ENCODE measurements around the gene PLA2G4A.
A peak's percentile ranks its signal among the peaks of the same experiment; 100 is the strongest.
"Not testable (repeated sequence)": the region's sequence is repeated elsewhere in the genome, so short reads cannot be mapped to it uniquely, and the experiment has no call there.

PLA2G4A gene

GRCh38 chr1:186875896-186876835 is 47.4 kb downstream of the PLA2G4A start:
- no peak for DNase-seq (ENCODE audit: low spot score)

GRCh38 chr1:186878356-186878755 is 49.6 kb downstream of the PLA2G4A start:
- DNase-seq (ENCODE audit: low spot score) = no peak

GRCh38 chr1:186880982-186881381 is 52.2 kb downstream of the PLA2G4A start:
- no peak for DNase-seq (ENCODE audit: low spot score)

- no peak for DNase-seq (ENCODE audit: low spot score)
Measured at GRCh38 chr1:186882372-186883134, 53.8 kb downstream of the PLA2G4A start.

DNA sequence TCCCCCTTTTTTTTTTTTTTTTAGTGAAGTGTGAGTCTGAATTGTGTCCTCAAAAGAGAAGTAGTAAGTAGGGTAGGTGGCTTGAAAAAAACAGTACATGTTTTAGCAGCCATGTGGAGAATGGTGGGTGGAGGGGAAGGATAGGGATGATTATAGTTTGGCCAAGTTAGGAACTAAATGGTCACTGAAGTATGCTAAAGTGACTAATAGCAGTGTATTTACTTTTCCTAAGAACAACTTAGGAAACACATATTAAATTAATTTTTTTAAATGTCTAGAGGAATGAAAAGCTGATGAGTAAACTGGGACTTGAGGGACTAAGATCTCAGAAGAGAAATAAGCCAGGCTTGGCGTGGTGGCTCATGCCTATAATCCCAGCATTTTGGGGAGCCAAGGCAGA is 55.5 kb downstream of the PLA2G4A start:
- no peak for DNase-seq (ENCODE audit: low spot score)

DNA sequence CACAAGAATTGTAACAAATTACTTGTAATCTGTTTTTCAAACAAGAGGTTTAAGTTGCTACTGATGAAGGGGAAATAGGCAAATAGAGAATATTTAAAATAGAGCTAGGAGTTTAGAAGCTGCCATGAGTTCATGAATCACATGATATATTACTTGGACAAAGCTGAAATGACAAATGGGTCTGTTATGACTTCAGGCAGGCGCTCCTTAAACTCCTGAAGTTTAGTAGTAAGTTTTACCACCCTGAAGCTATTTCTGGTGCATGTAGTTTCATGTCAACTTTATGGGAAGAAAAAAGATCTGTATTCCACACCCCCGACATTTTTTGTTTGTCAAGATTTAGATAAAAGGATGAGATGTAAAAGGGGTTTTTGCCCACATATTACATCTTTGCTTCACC is 58.5 kb downstream of the PLA2G4A start:
- DNase-seq (ENCODE audit: low spot score) = no peak

DNA sequence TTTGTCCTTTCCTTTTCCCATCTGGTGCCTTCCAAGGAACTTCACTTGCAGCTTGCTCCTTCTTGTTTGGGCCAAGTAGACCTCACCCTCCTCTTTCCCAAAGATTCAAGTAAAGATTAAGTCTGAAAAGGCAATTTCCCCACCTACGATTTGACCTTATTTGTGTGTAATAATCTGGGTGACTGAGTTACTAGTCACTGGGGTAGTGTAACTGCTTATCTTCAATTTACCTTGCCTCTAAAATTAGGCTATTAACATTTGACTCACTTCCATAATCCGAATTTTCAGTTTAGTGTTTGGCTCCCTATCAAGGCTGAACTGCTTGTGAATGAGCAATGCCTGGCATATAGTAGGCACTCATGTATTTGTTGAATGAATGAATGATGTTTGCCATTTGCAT is 59.6 kb downstream of the PLA2G4A start:
- no peak for DNase-seq (ENCODE audit: low spot score)

DNA sequence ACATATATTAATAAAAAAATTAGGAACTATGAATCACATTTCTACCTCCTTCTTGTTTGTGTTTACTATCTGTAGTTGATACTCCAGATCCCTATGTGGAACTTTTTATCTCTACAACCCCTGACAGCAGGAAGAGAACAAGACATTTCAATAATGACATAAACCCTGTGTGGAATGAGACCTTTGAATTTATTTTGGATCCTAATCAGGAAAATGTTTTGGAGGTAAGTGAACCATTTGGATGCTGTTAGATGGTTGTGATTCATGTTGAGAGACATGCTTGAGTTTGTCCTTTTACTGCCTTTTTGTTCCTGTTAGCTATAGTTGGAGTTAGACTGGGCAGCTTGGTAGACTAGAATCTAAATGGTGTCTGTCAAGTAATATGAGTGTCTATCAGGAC is 64.2 kb downstream of the PLA2G4A start:
- DNase-seq (ENCODE audit: low spot score) = no peak

DNA sequence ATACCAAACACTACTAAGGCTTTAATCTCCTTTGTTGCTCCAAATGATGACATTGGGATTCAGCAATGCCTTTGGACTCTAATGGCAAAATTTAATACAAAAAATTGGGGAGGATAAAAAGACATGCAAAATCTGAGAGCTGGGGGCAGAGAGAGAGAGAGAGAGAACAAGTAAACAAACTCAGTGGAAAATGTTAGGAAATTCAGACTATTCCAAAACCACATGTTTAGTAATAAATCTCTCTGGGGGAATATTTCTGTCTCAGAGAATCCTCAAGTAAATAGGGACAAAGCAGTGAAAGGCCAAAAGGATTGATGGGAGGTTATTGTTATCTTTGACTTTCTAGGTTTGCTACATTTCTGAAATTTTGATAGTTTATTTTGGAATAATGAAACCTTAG is 65.7 kb downstream of the PLA2G4A start:
- DNase-seq (ENCODE audit: low spot score) = no peak

GRCh38 chr1:186896211-186896610 is 67.5 kb downstream of the PLA2G4A start:
- no peak for DNase-seq (ENCODE audit: low spot score)

GRCh38 chr1:186897008-186897407 is 68.3 kb downstream of the PLA2G4A start:
- no peak for DNase-seq (ENCODE audit: low spot score)

- no peak for DNase-seq (ENCODE audit: low spot score)
Measured at GRCh38 chr1:186899577-186899976, 70.8 kb downstream of the PLA2G4A start.

GRCh38 chr1:186899977-186900376 is 71.2 kb downstream of the PLA2G4A start:
- no peak for DNase-seq (ENCODE audit: low spot score)

- DNase-seq (ENCODE audit: low spot score) = no peak
Measured at GRCh38 chr1:186900539-186901237, 71.9 kb downstream of the PLA2G4A start.

DNA sequence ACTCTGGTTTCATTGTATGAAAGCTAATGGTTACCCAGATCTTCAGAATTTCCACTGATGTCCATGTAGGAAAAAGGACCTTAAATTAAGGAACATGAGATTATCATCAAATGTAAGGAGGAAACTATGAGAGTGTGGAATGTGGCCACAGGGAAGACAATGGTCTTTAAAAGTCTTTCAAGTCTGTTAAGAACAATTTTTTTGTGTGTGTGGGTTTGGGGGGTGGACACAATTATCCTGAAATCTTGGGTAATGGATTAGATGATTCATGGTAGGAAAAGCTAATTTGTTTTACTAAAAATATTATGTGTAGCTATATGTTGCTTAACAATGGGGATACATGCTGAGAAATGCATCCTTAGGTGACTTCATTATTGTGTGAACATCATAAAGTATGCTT is 72.9 kb downstream of the PLA2G4A start:
- DNase-seq (ENCODE audit: low spot score) = no peak

DNA sequence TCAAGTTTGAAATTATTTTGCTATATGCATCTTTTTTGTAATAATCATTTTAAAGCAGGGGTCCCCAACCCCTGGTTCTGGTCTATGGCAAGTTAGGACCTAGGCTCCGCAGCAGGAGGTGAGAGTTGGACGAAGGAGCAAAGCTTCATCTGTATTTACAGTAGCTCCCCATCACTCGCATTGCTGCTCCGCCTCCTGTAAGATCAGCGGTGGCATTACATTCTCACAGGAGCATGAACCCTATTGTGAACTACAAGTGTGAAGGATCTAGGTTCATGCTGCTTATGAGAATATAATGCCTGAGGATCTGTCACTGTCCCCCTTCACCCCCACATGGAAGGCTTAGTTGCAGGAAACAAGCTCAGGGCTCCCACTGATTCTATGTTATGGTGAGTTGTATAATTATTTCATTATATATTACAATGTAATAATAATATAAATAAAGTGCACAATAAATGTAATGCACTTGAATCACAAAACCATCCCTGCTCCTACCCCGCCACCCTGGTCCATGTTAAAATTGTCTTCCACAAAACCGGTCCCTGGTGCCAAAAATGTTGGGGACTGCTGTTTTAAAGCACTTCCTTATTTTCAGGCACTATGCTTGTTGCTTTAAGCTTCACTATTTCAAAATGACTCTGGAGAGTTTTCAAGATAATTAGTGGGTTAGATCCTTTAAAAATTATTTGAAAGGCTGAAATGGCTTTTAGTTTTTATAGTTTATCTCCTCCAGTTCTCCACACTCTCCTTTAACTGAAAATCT is 74.8 kb downstream of the PLA2G4A start:
- DNase-seq (ENCODE audit: low spot score) = no peak

DNA sequence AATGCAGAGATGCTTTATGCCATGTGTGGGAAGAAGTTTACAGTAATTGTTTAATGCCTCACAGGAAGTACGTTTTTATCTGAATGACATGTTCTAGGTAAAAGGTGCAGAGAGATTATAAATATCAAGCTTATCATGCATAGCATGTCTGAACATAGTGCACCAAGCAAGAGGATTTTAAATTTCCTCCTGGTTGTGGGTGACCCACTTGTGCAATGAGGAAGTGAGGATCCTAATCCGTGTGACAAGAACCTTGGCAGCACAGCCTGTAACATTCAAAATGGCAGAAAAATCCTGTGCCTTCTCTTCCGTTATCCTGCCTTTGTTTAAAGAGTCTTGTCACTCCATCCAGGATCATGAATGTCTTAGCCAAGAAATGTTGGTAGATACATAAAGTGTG is 75.6 kb downstream of the PLA2G4A start:
- no peak for DNase-seq (ENCODE audit: low spot score)

- DNase-seq (ENCODE audit: low spot score) = no peak
Measured at GRCh38 chr1:186905561-186905960, 76.8 kb downstream of the PLA2G4A start.

- DNase-seq (ENCODE audit: low spot score) = no peak
Measured at GRCh38 chr1:186915555-186915954, 86.8 kb downstream of the PLA2G4A start.

- peak; percentile 24 for DNase-seq (ENCODE audit: low spot score)
Measured at GRCh38 chr1:186917106-186917786, 88.5 kb downstream of the PLA2G4A start.

- DNase-seq (ENCODE audit: low spot score) = not testable (repeated sequence)
Measured at GRCh38 chr1:186921386-186921785, 92.6 kb downstream of the PLA2G4A start.

Measured in AG20443 (cell line).